GM23338 (cell line): Measurements from ENCODE around the gene ZNF831. TPM values are rescaled to one million over a fixed set of nuclear protein-coding genes. Genes with fewer than 3 reads are reported as not detected.

Source experiments
- ATAC-seq: fragments of 200-7000 bp; cut with Tn5 transposase; 3 replicates; pipeline ENCODE4 v1.9.1; 2020
- DNase-seq: peaks from one replicate; pipeline ENCODE4 v3.0.0-alpha.2; 2015; ENCODE audit warnings: low spot score
- H2AFZ ChIP-seq: fragments of 200-600 bp; sonication (generic); 2 replicates; pipeline ENCODE4 v1.8.0; 2016; ENCODE audit warnings: antibody characterized with exemption, mild to moderate bottlenecking, moderate library complexity
- H3F3A ChIP-seq: fragments of 200-600 bp; sonication (generic); replicated peaks from 2 replicates; pipeline ENCODE4 v1.8.0; 2017; ENCODE audit warnings: antibody characterized with exemption, mixed run types, low read depth
- H3K27ac ChIP-seq: fragments of 200-600 bp; sonication (generic); 2 replicates; pipeline ENCODE4 v1.6.1; 2016; ENCODE audit warnings: low read depth
- H3K27me3 ChIP-seq: fragments of 200-600 bp; sonication (generic); 2 replicates; pipeline ENCODE4 v1.8.0; 2016; ENCODE audit warnings: mild to moderate bottlenecking, mixed run types, moderate library complexity; ENCODE audit not compliant: insufficient read depth
- H3K36me3 ChIP-seq: fragments of 200-600 bp; sonication (generic); 2 replicates; pipeline ENCODE4 v1.8.0; 2016; ENCODE audit warnings: mild to moderate bottlenecking; ENCODE audit not compliant: insufficient read depth
- H3K4me1 ChIP-seq: fragments of 200-600 bp; sonication (generic); 2 replicates; pipeline ENCODE4 v1.8.0; 2016; ENCODE audit warnings: mild to moderate bottlenecking, moderate library complexity; ENCODE audit not compliant: insufficient read depth
- H3K4me2 ChIP-seq: fragments of 200-600 bp; sonication (generic); 2 replicates; pipeline ENCODE4 v1.7.1; 2017; ENCODE audit warnings: mixed run types
- H3K4me3 ChIP-seq: fragments of 200-600 bp; sonication (generic); 2 replicates; pipeline ENCODE4 v1.6.1; 2016; ENCODE audit warnings: mixed run types
- H3K79me2 ChIP-seq: fragments of 200-600 bp; sonication (generic); replicated peaks from 2 replicates; pipeline ENCODE4 v1.8.0; 2017; ENCODE audit warnings: mild to moderate bottlenecking; ENCODE audit not compliant: insufficient read depth
- H3K9me2 ChIP-seq: fragments of 200-600 bp; sonication (generic); 2 replicates; pipeline ENCODE4 v1.8.0; 2017; ENCODE audit not compliant: insufficient read depth
- H4K20me1 ChIP-seq: fragments of 200-600 bp; sonication (generic); replicated peaks from 2 replicates; pipeline ENCODE4 v1.8.0; 2017; ENCODE audit warnings: mild to moderate bottlenecking; ENCODE audit not compliant: insufficient read depth
- H3K27ac Mint-ChIP-seq: 2 replicates; pipeline ENCODE4 v1.8.0; 2020; ENCODE audit warnings: inconsistent platforms, mild to moderate bottlenecking, moderate library complexity, mixed read lengths
- H3K27me3 Mint-ChIP-seq: 3 replicates; pipeline ENCODE4 v1.8.0; 2022; ENCODE audit warnings: low read depth, mild to moderate bottlenecking, moderate library complexity, mixed read lengths, inconsistent platforms; ENCODE audit not compliant: insufficient read depth, poor library complexity
- H3K36me3 Mint-ChIP-seq: 3 replicates; pipeline ENCODE4 v1.8.0; 2021; ENCODE audit warnings: low read depth, mild to moderate bottlenecking, inconsistent platforms, moderate library complexity, mixed read lengths
- H3K4me1 Mint-ChIP-seq: 3 replicates; pipeline ENCODE4 v1.8.0; 2020; ENCODE audit warnings: mild to moderate bottlenecking, inconsistent platforms, mixed read lengths
- H3K4me3 Mint-ChIP-seq: 3 replicates; pipeline ENCODE4 v1.8.0; 2021; ENCODE audit warnings: moderate library complexity, mild to moderate bottlenecking, inconsistent platforms, mixed read lengths
- H3K9me3 Mint-ChIP-seq: 3 replicates; pipeline ENCODE4 v1.8.0; 2020; ENCODE audit warnings: moderate library complexity, mild to moderate bottlenecking, inconsistent platforms, mixed read lengths
- CREB1 ChIP-seq: fragments of 250-450 bp; sonication (Bioruptor Pico); IDR thresholded peaks from 2 replicates; pipeline ENCODE4 v1.5.0; 2020; ENCODE audit warnings: low read depth, mild to moderate bottlenecking, moderate library complexity
- CTCF ChIP-seq, 2 experiments: fragments of 200-600 bp in 1 of 2; sonication (generic) in 1 of 2; conservative IDR thresholded peaks; 2 replicates each; pipeline versions ENCODE4 v1.5.1 to v1.6.1; 2016 to 2017; ENCODE audit warnings: antibody characterized with exemption in 2 of 2, low read depth in 2 of 2, mild to moderate bottlenecking in 2 of 2, moderate library complexity in 1 of 2
- ETS1 ChIP-seq: IDR thresholded peaks from 2 replicates; pipeline ENCODE4 v1.6.1; 2016; ENCODE audit warnings: antibody characterized with exemption
- EZH2 ChIP-seq: fragments of 200-600 bp; sonication (generic); IDR thresholded peaks from one replicate; pipeline ENCODE4 v1.8.0; 2017; ENCODE audit warnings: antibody characterized with exemption, mild to moderate bottlenecking, low read depth; ENCODE audit not compliant: unreplicated experiment
- EZH2phosphoT487 ChIP-seq: fragments of 200-600 bp; sonication (generic); IDR thresholded peaks from one replicate; pipeline ENCODE4 v1.8.1; 2018; ENCODE audit warnings: antibody characterized with exemption; ENCODE audit not compliant: unreplicated experiment
- NANOG ChIP-seq: IDR thresholded peaks from 2 replicates; pipeline ENCODE4 v1.6.1; 2016; ENCODE audit warnings: antibody characterized with exemption, borderline replicate concordance
- POLR2AphosphoS5 ChIP-seq: IDR thresholded peaks from 2 replicates; pipeline ENCODE4 v1.6.1; 2016; ENCODE audit warnings: antibody characterized with exemption, low read depth
- REST ChIP-seq: IDR thresholded peaks from one replicate; pipeline ENCODE4 v1.6.1; 2018; ENCODE audit warnings: antibody characterized with exemption; ENCODE audit not compliant: unreplicated experiment
- ZNF114 ChIP-seq: fragments of 250-450 bp; sonication (Bioruptor Pico); IDR thresholded peaks from 2 replicates; pipeline ENCODE4 v1.5.0; 2020; ENCODE audit warnings: mild to moderate bottlenecking, moderate library complexity
- ZNF331 ChIP-seq: fragments of 250-450 bp; sonication (Bioruptor Pico); IDR thresholded peaks from 2 replicates; pipeline ENCODE4 v1.5.0; 2020; ENCODE audit warnings: low read depth, mild to moderate bottlenecking, moderate library complexity
- ZNF462 ChIP-seq: fragments of 250-450 bp; sonication (Bioruptor Pico); IDR thresholded peaks from 2 replicates; pipeline ENCODE4 v1.5.0; 2020; ENCODE audit warnings: mild to moderate bottlenecking, moderate library complexity
- polyA plus RNA-seq: library from polyadenylated mRNA; unstranded; fragments of >200 nt; fragmentation: Nextera tagmentation; extraction: Ambion mirVana; gene quantifications from 2 replicates; pipeline ENCODE4 v1.2.1, GENCODE V29; 2016
- total RNA-seq: library from RNA; depleted of rRNA; stranded (reverse); fragments of >200 nt; shearing (Covaris generic); gene quantifications from 2 replicates; pipeline ENCODE4 v1.2.3, GENCODE V29; 2014

Gene ZNF831
- total and polyA plus RNA-seq, 2 experiments from 2014 or later: not detected

GRCh38 chr20:59258221-59258621 lies 94.6 kb downstream of the ZNF831 start (continued):
- TF ChIP-seq ZNF462 (CRISPR knock-in tag) (no peak), ETS1 (no peak)

GRCh38 chr20:59259946-59260345 lies 96.3 kb downstream of the ZNF831 start:
- H3K27me3 ChIP-seq: no peaks in the 10 kb centered on the region
- no peaks in the 10 kb centered on the region for H4K20me1 ChIP-seq
- H3K4me3 Mint-ChIP-seq: no peak overlapping the region
- H3K4me3 ChIP-seq: no peak overlapping the region
- H3K79me2 ChIP-seq: no peaks in the 10 kb centered on the region
- 0 out of 2 replicates have a peak, but pooled peaks cover 6% of the 10 kb centered on the region for H3K9me2 ChIP-seq
- H3K27ac Mint-ChIP-seq: no peak overlapping the region
- H3K4me1 ChIP-seq: no peaks in the 10 kb centered on the region
- no peak for DNase-seq
- H3K27me3 Mint-ChIP-seq: peaks cover 1% of the 10 kb centered on the region
- H3K4me2 ChIP-seq: no peak overlapping the region
- H3K36me3 Mint-ChIP-seq: no peaks in the 10 kb centered on the region
- H3K36me3 ChIP-seq: no peaks in the 10 kb centered on the region
- no peaks in the 10 kb centered on the region for H3K4me1 Mint-ChIP-seq
- no peaks in the 10 kb centered on the region for H3K9me3 Mint-ChIP-seq
- no peak for ATAC-seq
- H3F3A ChIP-seq: no peaks in the 10 kb centered on the region
- H2AFZ ChIP-seq: no peak overlapping the region
- no peak overlapping the region for H3K27ac ChIP-seq
- TF ChIP-seq CREB1 (CRISPR knock-in tag): no peak
- TF ChIP-seq CTCF (conservative IDR thresholded peaks at IDR 0.05; ENCODE audit: low read depth in 2 of 2): no peak
- no peak for TF ChIP-seq ZNF331 (CRISPR knock-in tag)
- TF ChIP-seq EZH2phosphoT487: no peak
- TF ChIP-seq NANOG: no peak
- TF ChIP-seq REST: no peak
- TF ChIP-seq EZH2: no peak
- TF ChIP-seq ZNF114 (CRISPR knock-in tag): no peak
- no peak for TF ChIP-seq ETS1
- no peak for TF ChIP-seq POLR2AphosphoS5
